ENCODE results near the gene FUT8.
"Not testable (repeated sequence)": the region's sequence is repeated elsewhere in the genome, so short reads cannot be mapped to it uniquely, and the experiment has no call there.

FUT8 gene

GRCh38 chr14:65415613-65416012 is 3.1 kb downstream of the FUT8 start:
- DNase-seq (ENCODE audit: low read depth, low spot score) = no peak

- DNase-seq (ENCODE audit: low read depth, low spot score) = no peak
These were observed 7.2 kb downstream of the FUT8 start for GRCh38 chr14:65419593-65420252.

GRCh38 chr14:65421201-65421981 is 8.9 kb downstream of the FUT8 start:
- no peak for DNase-seq (ENCODE audit: low read depth, low spot score)

GRCh38 chr14:65422088-65422834 is 9.7 kb downstream of the FUT8 start:
- DNase-seq (ENCODE audit: low read depth, low spot score) = no peak

GRCh38 chr14:65423982-65424381 is 11.5 kb downstream of the FUT8 start:
- no peak for DNase-seq (ENCODE audit: low read depth, low spot score)

- no peak for DNase-seq (ENCODE audit: low read depth, low spot score)
These were observed 12.0 kb downstream of the FUT8 start for GRCh38 chr14:65424531-65424930.

GRCh38 chr14:65425885-65426284 is 13.4 kb downstream of the FUT8 start:
- no peak for DNase-seq (ENCODE audit: low read depth, low spot score)

GRCh38 chr14:65426902-65427301 is 14.4 kb downstream of the FUT8 start:
- not testable (repeated sequence) for DNase-seq (ENCODE audit: low read depth, low spot score)

GRCh38 chr14:65428691-65429090 is 16.2 kb downstream of the FUT8 start:
- no peak for DNase-seq (ENCODE audit: low read depth, low spot score)

- no peak for DNase-seq (ENCODE audit: low read depth, low spot score)
These were observed 17.2 kb downstream of the FUT8 start for GRCh38 chr14:65429757-65430156.

- DNase-seq (ENCODE audit: low read depth, low spot score) = no peak
These were observed 18.7 kb downstream of the FUT8 start for GRCh38 chr14:65431245-65431644.

- no peak for DNase-seq (ENCODE audit: low read depth, low spot score)
These were observed 19.4 kb downstream of the FUT8 start for GRCh38 chr14:65431951-65432350.

GRCh38 chr14:65432361-65432948 is 19.9 kb downstream of the FUT8 start:
- DNase-seq (ENCODE audit: low read depth, low spot score) = no peak

GRCh38 chr14:65433157-65433556 is 20.6 kb downstream of the FUT8 start:
- DNase-seq (ENCODE audit: low read depth, low spot score) = no peak

- DNase-seq (ENCODE audit: low read depth, low spot score) = no peak
These were observed 21.1 kb downstream of the FUT8 start for GRCh38 chr14:65433646-65434045.

- DNase-seq (ENCODE audit: low read depth, low spot score) = no peak
These were observed 21.8 kb downstream of the FUT8 start for GRCh38 chr14:65434216-65434850.

GRCh38 chr14:65438266-65438933 is 25.9 kb downstream of the FUT8 start:
- DNase-seq (ENCODE audit: low read depth, low spot score) = no peak

GRCh38 chr14:65439117-65439516 is 26.6 kb downstream of the FUT8 start:
- DNase-seq (ENCODE audit: low read depth, low spot score) = no peak

- DNase-seq (ENCODE audit: low read depth, low spot score) = no peak
These were observed 27.7 kb downstream of the FUT8 start for GRCh38 chr14:65440230-65440629.

- DNase-seq (ENCODE audit: low read depth, low spot score) = no peak
These were observed 31.7 kb downstream of the FUT8 start for GRCh38 chr14:65444230-65444629.

- no peak for DNase-seq (ENCODE audit: low read depth, low spot score)
These were observed 33.6 kb downstream of the FUT8 start for GRCh38 chr14:65446159-65446558.
